Small intestine (tissue), 7 donors: ENCODE measurements around the gene HBG2. TPM values are rescaled to one million over a fixed set of nuclear protein-coding genes. Genes with fewer than 3 reads are reported as not detected.
"Not testable (repeated sequence)": the region's sequence is repeated elsewhere in the genome, so short reads cannot be mapped to it uniquely, and the experiment has no call there.

Experiments
- DNase-seq, 2 donors: peaks; one replicate each; pipeline versions ENCODE4 v3.0.0 to v3.0.0-alpha.2; 2013
- FAIRE-seq: peaks from 2 replicates; lab custom pipeline; 2012; peaks lifted over from hg19 to GRCh38; lab: Jason Lieb, UNC
- H3K27ac ChIP-seq, 3 donors: one replicate each; pipeline ENCODE4 v1.5.1; 2013; ENCODE audit warnings: low read length in 2 of 3, mild to moderate bottlenecking in 2 of 3, control low read depth in 1 of 3, inconsistent platforms in 1 of 3, low read depth in 1 of 3, moderate library complexity in 1 of 3
- H3K27me3 ChIP-seq, 3 donors: one replicate each; pipeline ENCODE4 v1.6.1; 2013; ENCODE audit warnings: low read length in 3 of 3, inconsistent platforms in 1 of 3; ENCODE audit not compliant: control insufficient read depth in 3 of 3, insufficient read depth in 3 of 3
- H3K36me3 ChIP-seq, 3 donors: one replicate each; pipeline ENCODE4 v1.6.1; 2013; ENCODE audit warnings: low read length in 3 of 3, inconsistent platforms in 1 of 3, low read depth in 1 of 3, mild to moderate bottlenecking in 1 of 3, moderate library complexity in 1 of 3; ENCODE audit not compliant: control insufficient read depth in 3 of 3, insufficient read depth in 2 of 3
- H3K4me1 ChIP-seq, 3 donors: one replicate each; pipeline ENCODE4 v1.6.1; 2013; ENCODE audit warnings: low read length in 2 of 3, inconsistent platforms in 1 of 3, low read depth in 1 of 3, mild to moderate bottlenecking in 1 of 3, moderate library complexity in 1 of 3; ENCODE audit not compliant: control insufficient read depth in 3 of 3, insufficient read depth in 2 of 3
- H3K4me3 ChIP-seq, 3 donors: one replicate each; pipeline ENCODE4 v1.5.1; 2013; ENCODE audit warnings: low read length in 3 of 3, control low read depth in 1 of 3, inconsistent platforms in 1 of 3, low read depth in 1 of 3, mild to moderate bottlenecking in 1 of 3, moderate library complexity in 1 of 3
- H3K9me3 ChIP-seq, 2 donors: one replicate each; pipeline ENCODE4 v1.6.1; 2013; ENCODE audit warnings: low read depth in 1 of 2, low read length in 1 of 2; ENCODE audit not compliant: control insufficient read depth in 2 of 2, insufficient read depth in 1 of 2
- WGBS, 3 donors: extraction: QIAGEN DNeasy Blood & Tissue Kit; methylation state at CpG; one replicate each; pipeline ENCODE4 v1.1.7; 2013; 5-methylcytosine and 5-hydroxymethylcytosine counted together
- polyA plus RNA-seq, 4 donors: library from polyadenylated mRNA; stranded (reverse) in 3 of 4; unstranded in 1 of 4; fragments of 200-250 nt in 3 of 4; fragments of 120-200 nt in 1 of 4; gene quantifications; one replicate each; pipeline versions ENCODE4 v1.2.1 to v1.2.3, GENCODE V29; 2013
- donor health status: healthy with polysubstance abuse.
- donor health status: control.
- donor health status: control.
- donor health status: Bipolar disorder and iron deficiency.
- donor health status: healthy.

Gene HBG2
- polyA plus RNA-seq, 4 donors = 857 TPM; not detected in 3

DNA sequence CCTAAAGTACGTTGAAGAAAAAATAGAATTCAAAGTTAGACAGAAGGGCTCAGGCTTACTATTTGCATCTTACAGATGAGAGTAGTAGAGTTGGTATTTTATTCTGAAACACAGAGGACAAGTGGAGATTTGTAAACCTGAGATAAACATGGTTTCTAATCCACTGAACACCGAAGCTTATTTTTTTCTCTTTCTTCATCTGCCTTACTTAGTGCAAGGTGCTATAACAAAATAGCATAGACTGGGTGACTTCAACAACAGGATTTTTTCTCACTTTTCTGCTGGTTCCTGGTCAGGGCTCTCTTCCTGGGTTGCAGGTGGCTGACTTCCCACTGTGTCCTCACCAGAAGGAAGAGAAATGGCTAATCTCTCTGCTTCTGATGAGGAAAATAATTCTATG, 2.8 kb downstream of the HBG2 start:
- DNase-seq (no peak), FAIRE-seq (no peak)
- H3K27me3 ChIP-seq = no peaks in the 10 kb centered on the region
- no peak overlapping the region for H3K4me3 ChIP-seq
- H3K4me1 ChIP-seq = no peaks in the 10 kb centered on the region
- H3K9me3 ChIP-seq = no peaks in the 10 kb centered on the region
- WGBS, 3 donors = 11 to 46% (median 45%) methylated on average over 2 of the region's 2 CpGs
- no peaks in the 10 kb centered on the region for H3K36me3 ChIP-seq
- no peak overlapping the region for H3K27ac ChIP-seq

GRCh38 chr11:5250543-5251204, 3.9 kb downstream of the HBG2 start:
- DNase-seq (no peak), FAIRE-seq (no peak)
- Histone ChIP-seq H3K27ac (no peak overlapping the region), H3K27me3 (no peaks in the 10 kb centered on the region), H3K9me3 (no peaks in the 10 kb centered on the region), H3K4me3 (no peak overlapping the region), H3K36me3 (no peaks in the 10 kb centered on the region), H3K4me1 (no peaks in the 10 kb centered on the region)
- 75 to 86% (median 83%) methylated on average over 4 of the region's 4 CpGs for WGBS, 3 donors

DNA sequence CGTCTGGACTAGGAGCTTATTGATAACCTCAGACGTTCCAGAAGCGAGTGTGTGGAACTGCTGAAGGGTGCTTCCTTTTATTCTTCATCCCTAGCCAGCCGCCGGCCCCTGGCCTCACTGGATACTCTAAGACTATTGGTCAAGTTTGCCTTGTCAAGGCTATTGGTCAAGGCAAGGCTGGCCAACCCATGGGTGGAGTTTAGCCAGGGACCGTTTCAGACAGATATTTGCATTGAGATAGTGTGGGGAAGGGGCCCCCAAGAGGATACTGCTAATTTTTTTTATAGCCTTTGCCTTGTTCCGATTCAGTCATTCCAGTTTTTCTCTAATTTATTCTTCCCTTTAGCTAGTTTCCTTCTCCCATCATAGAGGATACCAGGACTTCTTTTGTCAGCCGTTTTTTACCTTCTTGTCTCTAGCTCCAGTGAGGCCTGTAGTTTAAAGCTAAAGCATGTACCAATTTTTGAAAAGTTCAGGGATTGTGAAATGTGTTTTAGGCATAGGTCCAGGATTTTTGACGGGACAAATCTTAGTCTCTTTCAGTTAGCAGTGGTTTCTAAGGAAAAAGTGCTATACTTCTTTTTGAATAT, 4.7 kb downstream of the HBG2 start, which contains the start of gene HBG1:
Gene HBG1, minus strand, starts transcription at position 51 of the 590 bp plus-strand sequence. CDS start 53 bp downstream, outside the sequence.
- H3K4me3 ChIP-seq, DNase-seq, H3K27ac ChIP-seq, H3K36me3 ChIP-seq, H3K4me1 ChIP-seq, H3K9me3 ChIP-seq, H3K27me3 ChIP-seq, FAIRE-seq: not testable (repeated sequence)
- WGBS, 3 donors = 81 to 85% (median 81%) methylated on average over 3 of the region's 9 CpGs

- not testable (repeated sequence) for H3K4me3 ChIP-seq, H3K9me3 ChIP-seq, H3K4me1 ChIP-seq, FAIRE-seq, DNase-seq, H3K36me3 ChIP-seq, H3K27me3 ChIP-seq, H3K27ac ChIP-seq
- 41 to 84% (median 75%) methylated on average over 7 of the region's 7 CpGs for WGBS, 3 donors
Measured at GRCh38 chr11:5248498-5248897, 6.1 kb downstream of the HBG2 start.

GRCh38 chr11:5247472-5248192, 6.9 kb downstream of the HBG2 start:
- Histone ChIP-seq H3K9me3 (no peaks in the 10 kb centered on the region), H3K36me3 (no peaks in the 10 kb centered on the region), H3K27ac (no peak overlapping the region), H3K4me1 (no peaks in the 10 kb centered on the region), H3K27me3 (no peaks in the 10 kb centered on the region), H3K4me3 (no peak overlapping the region)
- WGBS, 3 donors = 85 to 88% (median 87%) methylated on average over 3 of the region's 3 CpGs
- DNase-seq (no peak), FAIRE-seq (no peak)

- Histone ChIP-seq H3K4me3 (no peak overlapping the region), H3K27ac (no peak overlapping the region), H3K9me3 (no peaks in the 10 kb centered on the region), H3K36me3 (no peaks in the 10 kb centered on the region), H3K27me3 (no peaks in the 10 kb centered on the region), H3K4me1 (no peaks in the 10 kb centered on the region)
- DNase-seq (no peak), FAIRE-seq (no peak)
- WGBS, 3 donors = 55 to 66% (median 57%) methylated on average over 6 of the region's 6 CpGs
Measured at GRCh38 chr11:5246772-5247471, 7.7 kb downstream of the HBG2 start.

GRCh38 chr11:5245155-5245554, 9.4 kb downstream of the HBG2 start:
- no peaks in the 10 kb centered on the region for H3K36me3 ChIP-seq
- 72 to 87% (median 79%) methylated on average over 2 of the region's 2 CpGs for WGBS, 3 donors
- no peaks in the 10 kb centered on the region for H3K27me3 ChIP-seq
- H3K27ac ChIP-seq = no peak overlapping the region
- no peaks in the 10 kb centered on the region for H3K4me1 ChIP-seq
- no peak for FAIRE-seq
- DNase-seq = no peak
- H3K4me3 ChIP-seq = no peak overlapping the region
- H3K9me3 ChIP-seq = no peaks in the 10 kb centered on the region

DNA sequence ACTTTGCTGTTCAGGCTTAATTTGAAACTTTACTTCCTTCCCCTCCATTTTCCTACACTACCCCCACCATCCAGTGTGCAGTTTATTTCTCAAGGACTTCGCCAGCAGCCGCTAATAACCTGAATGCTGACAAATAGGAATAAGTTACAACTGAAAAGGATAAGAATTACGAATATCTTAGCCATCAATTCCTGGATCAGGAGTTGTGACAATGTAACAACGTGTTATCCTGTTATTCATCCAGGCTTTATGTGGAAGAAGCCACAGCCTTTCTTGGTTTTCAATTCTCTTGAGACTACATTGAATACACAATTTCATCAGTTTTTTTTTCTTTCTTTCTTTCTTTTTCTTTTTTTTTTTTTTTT, 10.8 kb downstream of the HBG2 start:
- no peak for DNase-seq
- Histone ChIP-seq H3K9me3 (no peaks in the 10 kb centered on the region), H3K4me1 (no peaks in the 10 kb centered on the region), H3K27me3 (no peaks in the 10 kb centered on the region), H3K4me3 (no peak overlapping the region), H3K36me3 (no peaks in the 10 kb centered on the region), H3K27ac (no peak overlapping the region)
- WGBS, 3 donors = 73 to 85% (median 80%) methylated on average over 4 of the region's 4 CpGs
- no peak for FAIRE-seq
